NCI-H774 (cell line): ENCODE measurements around the gene POLL.
"Not testable (repeated sequence)": the region's sequence is repeated elsewhere in the genome, so short reads cannot be mapped to it uniquely, and the experiment has no call there.

Experiments used
- DNase-seq: peaks from one replicate; lab custom pipeline; 2025; lab: John Stamatoyannopoulos, UW

The POLL gene

DNA sequence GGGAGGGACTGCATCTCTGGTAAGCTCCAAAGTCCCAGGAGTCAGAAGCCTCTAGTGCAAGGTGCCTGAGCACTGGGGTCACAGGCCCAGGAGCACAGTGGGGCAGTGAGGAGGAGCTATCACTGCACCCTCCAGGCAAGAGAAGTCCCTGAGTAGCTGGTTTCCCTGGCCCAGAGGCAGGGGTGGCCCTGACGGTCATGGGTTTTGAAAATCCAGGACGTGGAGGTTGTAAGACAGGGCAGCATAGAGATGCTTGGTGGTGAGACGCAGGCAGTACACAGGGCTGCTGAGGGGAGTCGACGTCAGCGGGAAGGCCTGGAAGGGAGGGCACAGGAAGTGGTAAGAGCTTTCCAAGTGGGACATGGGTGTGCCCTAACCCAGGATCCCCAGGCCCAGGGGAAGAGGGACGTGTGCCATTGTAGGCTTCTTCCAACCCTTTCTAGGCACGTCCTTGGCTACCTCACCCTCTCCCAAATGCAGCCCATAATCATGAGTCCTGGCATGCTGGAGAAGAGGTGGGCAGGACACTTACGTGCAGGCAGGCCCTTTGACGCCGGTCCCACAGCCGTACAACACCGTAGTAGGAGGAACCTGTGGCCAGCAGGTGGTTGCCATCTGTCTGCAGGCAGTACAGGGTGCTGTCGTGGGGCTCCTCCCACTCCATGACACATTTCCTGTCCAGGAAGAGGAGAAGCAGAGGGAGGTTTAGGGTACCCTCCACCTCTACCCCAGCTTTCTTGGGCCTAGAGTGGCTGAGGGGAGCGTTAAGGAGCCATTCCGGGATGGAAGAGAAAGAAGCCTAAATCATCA lies 23.2 kb upstream of the POLL start:
- DNase-seq: no peak

DNA sequence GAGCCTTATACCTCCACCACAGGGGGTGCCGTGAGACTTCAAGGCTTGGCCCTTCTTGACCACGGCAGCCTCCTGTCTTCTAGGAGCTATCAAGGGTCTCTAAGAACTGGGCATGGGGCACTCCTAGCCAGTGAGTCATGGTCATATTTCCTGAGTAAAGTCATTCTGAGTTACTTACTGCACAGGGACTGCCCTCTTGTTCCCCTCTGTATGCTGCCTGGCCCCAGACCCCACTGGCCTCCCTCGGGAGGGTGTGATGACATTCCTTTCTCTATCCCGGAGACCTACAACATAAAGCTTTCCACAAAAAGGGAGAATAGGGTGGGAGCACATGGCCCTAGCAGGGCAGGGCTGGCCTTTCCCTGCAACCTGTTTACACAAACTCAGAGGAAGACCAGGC lies 21.4 kb upstream of the POLL start:
- no peak for DNase-seq

DNA sequence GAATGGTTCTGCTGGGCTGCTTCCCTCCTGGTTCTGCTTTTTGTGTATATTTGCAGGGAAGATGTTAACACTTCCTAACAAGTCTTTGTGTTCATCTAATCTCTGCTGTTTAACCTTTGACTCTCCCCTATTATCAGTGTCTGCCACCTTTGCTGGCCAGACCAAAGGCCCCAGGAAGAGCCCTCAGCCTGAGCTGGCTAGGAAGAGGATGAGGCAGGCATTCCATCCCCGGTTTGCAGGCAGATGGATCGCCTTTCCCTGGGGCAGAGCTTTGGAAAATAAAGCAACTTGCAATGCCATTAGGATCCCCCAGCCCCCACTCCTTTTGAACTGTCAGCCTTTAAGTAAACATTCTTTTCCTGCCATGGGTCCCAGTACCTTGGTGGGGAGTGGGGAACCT lies 19.1 kb upstream of the POLL start:
- DNase-seq: no peak

DNA sequence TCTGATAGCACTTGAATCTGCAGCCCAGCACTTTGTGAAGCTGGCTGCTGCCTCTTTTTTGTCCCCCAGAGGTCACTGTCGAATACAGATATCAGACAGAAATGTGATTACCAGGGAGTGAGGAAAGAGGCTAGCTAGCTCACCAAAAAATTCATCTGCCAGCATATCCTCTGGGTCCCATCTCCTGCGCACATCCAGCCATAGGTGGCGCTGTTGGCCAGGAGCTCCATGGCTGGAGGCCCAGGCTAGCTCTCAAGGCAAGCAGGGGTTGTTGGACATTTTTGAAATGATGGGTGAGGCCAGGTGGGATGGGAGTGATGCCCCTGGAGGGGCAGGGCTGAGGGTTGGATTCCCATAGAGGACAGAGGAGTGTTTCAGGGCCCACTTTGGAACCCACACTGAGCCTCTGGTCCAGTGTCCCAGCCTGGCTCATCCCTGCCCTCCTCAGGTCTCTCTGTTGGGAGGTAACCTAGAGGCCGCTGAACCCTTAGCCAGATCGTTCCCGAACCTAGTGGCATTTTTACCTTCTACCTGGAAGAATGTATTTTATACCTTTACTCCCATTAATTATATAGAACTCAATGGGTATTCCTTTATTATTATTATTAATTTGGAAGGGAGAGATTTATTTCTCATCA lies 14.8 kb upstream of the POLL start:
- no peak for DNase-seq

DNA sequence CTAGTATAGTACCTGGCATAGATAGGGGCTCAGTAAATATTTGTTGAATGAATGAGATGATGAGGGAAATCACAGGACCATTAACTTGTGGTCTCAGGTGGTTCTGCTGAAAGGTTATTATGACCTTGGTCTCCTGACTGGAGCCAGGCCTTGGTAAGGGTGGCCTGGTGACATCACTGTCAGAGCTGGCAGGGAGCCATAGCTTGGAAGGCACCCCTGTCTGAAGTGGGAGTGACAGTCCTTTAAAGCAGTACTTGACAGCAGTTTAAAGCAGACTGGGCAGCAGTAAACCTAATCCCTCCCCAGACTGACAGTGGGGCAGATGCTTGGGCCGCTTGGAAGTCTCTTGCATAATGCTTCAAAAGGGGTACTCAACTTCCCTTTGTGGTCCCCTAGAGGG lies 13.5 kb upstream of the POLL start:
- DNase-seq: no peak

DNA sequence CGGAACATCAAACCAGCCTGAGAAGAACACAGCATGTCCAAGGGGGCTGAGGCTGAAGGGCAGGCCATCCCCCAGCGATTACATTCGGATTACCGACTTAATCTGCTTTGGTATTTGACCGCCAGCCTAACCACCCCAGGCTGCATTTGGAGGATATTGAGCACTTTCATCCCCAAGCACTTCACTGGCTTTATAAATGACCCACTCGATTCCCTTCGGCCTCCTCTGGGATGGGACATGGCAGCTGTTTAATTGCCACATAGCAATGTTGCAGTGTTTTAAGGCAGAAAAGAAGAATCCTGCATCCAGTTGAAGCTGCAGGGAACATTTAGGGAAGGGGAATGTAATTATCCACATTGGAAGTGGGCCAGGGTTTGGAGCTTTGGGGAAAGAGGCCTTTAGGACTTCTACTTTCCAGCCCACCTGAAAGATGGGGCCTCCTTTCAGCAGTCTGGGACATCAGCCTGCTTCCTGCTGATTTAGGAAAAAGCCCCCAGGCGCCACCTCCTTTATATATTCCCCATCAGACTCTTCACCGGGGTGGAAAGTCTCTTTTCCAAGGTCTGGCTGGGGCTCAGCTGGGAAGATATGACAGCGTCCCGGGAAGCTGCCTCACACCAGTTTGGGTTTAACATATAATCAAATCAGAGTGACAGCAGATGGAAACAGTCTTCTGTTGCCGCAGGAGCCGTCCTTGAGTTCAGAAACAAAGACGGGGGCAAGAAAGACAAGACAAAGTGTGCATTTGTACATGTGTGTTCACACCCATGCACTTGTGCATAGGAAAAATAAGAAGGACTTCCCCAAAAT lies 9.2 kb upstream of the POLL start:
- DNase-seq: no peak

DNA sequence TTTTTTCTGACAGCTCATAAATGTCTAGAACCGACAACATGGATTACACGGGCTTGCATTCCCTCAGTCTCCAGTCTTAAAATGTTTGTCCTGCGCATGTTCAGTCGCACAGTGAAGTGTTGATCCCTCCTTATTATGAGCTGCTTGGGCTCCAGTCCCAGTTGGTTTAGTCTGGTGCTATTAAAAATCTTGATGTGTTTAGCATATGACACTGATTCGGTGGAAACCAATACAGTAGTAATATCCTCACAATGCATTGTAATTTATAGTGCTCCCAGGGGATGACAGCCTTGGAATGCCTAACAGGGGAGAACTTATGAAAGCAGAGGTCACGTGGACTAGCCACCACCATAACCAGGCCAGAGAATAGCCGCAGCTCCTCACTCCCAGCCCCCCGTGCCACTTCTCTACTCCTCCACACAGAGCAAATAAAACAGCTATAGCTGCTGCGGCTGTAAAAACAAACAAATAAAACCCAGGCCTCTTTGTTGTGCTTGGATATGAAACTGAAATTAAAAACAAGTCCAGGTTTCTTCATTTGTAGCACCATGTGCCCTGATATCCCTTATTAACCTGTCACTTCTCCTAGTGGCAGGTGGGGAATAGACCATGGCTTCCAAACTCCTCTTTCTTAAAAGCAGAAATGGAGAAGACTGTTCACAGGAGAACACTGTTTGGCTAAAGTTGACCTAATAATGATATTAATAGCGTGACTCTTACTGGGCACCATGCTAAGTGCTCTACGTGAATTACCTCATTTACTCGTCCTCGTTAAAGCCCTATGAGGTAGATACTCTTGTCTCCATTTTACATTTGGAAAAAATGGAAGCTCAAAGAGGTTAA lies 7.8 kb upstream of the POLL start:
- no peak for DNase-seq

DNA sequence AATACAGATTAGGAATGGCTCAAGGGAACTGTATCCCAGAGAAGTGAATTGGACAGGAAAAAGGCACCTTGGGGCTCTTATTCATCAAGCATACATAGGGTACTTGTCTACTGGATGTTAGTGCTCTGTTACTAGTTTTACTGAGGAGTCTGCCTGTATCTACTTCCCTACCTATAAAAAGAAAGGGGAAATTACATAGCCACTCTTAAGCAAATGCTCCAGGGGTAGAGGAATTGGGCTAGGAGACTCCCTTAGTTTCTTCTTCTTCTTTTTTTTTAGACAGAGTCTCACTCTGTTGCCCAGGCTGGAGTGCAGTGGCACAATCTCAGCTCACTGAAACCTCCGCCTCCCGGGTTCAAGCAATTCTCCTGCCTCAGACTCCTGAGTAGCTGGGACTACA lies 5.3 kb upstream of the POLL start:
- DNase-seq: not testable (repeated sequence)

DNA sequence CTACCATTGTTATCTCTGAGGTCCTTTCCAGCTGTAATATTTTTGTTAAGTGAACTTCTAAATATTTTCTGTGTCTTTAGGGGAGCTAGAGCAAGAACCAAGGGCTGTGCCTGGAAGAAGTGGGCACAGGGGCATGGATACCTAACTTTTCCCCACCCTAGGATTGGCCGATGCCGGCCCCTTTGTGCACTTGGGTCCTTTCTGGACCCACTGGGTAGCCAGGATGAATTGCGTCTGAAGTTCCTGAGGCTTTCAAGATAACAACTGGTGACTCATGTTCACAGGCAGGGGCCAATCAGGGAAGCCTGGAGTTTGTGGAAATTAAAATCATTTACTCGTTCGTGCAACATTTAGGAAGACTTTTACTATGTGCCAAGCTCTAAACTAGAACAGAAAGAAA lies 822 bp upstream of the POLL start:
- DNase-seq: no peak

DNA sequence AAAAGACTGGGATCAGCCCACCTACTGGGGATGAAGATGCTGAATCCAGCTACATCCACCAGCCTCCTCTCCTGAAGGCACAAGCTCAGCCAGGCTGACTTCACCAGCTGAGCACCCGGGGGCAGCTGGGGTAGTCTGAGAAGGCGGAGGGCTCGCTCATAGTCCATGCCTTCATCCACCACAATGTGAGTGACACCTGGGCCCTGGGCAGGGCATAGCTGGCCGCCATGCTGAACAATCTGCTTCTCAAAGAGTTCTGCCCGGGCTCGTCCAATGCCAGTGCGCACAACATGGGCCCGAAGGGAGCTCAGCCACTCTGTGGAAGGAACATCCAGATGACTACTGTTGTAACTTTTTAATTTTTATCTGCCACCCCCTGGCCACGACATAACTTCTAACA lies 2.2 kb downstream of the POLL start:
- no peak for DNase-seq

DNA sequence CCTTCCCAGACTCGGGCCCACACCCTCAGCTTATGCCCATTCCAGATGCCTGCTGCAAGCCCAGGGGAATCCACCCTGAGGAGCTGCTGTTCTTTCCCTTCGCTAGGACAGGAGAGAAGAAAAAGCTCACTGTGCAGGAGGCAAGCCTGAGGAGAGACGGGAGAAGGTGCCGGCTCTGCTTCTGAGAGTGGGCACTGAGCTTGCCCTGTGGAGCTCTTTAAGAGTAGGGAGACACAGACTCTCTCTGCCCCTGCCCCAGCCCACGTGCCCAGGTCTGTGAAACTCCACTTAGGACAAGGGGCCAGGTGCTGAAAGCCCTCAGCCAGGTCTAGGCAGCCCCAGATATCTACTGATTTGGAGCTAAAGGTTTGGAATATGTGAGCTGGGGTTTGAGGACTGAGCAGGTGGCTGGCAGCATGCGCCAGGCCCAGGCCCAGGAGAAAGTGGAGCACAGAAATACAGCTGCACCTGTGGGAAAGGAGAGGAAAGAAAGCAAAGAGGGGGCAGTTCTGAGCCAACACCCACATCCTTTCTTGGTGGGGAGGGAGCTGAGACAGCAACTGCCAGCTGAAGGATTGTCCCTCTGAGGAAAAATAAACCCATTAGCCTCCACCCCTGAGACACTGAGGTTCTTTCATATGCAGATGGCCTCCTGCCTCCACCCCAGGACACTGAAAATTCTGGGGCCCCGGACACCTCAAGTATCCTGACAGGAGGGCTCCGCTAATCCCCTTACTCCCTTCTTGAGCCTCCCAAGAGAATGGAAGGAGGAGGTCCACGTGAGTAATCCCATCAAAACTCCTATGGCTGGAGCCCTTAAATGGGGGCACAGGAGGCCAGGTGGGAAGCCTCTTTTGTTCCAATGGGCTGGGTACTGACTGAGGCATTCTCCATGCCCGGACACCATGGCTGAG lies 7.3 kb downstream of the POLL start:
- DNase-seq: no peak

DNA sequence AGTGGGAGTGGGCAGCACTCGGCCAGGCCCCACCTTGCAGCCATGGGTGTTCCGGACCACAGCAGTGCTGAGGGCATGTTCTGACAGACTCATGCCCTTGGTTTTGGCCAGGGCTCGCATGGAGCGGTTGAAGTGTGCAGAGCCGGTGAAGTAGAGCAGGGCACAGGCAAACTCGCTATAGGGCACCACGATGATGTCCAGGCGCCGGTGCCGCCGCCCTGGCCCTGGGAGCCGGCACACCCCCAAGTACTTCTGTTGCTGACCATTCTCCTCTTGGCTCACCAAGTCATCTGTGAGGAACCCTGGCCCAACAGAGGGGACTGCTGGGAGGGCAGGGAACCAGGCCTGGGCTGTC lies 8.6 kb downstream of the POLL start:
- DNase-seq: no peak

DNA sequence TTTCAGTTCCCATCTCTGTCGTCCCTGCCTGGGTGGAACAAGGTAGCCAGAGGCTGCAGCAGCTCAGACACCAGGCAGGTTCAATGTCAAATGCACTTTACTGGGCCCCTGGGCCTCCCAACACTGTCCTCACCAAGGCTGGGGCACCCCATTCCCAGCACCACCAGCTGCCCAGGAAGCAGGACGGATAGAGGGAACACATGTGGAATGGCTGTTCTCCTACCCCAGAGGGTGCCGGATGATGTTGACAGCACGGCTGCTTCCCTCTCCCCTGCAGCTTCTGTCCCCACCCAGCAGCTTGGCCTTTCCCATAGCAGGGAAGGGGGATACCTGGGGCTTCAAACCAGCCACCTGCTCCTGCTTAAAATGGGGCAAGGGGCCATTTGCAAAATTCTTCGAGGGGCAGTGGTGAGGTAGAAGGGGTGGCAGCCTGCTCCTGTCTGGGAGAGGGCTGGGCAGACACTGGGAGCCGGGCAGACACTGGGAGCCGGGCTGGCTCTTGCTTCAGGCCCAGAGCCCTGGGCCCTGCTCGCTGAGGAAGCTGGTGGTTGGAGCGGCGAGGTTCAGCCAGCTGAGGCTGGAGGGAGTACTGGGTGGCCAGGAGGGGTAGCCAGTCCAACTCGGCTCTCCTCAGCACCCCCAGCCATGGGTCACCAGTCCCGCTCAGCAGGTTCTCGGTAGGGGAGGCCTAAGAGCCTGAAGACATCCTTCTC lies 9.1 kb downstream of the POLL start:
- no peak for DNase-seq

DNA sequence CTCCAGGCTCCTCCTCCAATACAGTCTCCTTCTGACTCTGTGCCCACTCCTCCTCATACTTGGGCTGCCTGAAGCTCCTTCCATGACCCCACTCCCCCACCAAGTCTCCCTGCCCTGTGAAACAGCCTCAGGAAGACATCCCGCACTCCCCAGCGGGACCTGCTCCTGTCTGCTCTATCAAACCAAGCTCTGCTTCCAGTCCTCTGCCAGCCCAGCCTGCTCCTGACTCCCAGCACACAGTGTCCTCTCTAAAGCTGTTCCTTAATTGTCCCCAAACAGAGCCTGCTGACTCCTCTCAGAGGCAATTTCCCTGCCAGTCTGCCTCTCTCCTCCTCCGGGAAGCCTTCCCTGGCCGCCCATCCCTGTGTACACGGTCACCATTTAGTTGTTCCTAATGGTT lies 9.9 kb downstream of the POLL start:
- DNase-seq: no peak

DNA sequence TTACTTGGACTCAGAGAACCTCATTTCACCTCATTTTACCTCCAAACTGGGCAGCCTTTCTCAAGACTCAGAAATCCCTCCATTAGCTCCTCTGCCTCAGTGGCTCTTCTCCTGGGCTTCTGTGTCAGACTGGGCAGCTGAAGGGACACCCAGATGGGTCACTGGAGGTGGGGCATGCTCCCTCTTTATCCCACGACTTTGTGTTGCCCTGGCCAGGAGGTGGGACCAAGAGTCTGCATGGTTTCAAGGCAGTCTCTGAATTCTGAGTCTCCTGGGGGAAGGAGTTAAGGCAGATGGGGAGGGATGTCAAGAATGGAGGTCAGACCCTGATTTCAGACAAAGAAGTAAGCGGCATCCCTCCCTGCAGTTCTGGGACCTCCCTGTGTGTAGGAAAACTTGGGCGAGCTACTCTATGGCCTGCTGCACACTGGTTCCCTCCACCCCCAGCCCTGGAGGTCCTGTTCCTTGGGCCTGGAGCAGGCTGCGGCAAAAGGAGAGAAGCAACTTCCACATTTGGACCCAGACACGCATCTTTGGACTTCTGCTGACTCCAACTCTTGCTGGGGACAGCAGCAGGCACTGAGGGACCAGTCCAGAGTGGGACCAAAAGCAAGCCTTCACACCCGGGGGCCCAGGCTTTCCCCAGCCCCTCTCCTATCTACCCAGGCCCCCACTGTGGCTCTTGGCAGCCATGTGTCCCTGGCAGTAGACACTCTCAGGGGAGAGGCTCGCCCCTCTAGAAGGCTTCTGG lies 10.8 kb downstream of the POLL start:
- DNase-seq: no peak

DNA sequence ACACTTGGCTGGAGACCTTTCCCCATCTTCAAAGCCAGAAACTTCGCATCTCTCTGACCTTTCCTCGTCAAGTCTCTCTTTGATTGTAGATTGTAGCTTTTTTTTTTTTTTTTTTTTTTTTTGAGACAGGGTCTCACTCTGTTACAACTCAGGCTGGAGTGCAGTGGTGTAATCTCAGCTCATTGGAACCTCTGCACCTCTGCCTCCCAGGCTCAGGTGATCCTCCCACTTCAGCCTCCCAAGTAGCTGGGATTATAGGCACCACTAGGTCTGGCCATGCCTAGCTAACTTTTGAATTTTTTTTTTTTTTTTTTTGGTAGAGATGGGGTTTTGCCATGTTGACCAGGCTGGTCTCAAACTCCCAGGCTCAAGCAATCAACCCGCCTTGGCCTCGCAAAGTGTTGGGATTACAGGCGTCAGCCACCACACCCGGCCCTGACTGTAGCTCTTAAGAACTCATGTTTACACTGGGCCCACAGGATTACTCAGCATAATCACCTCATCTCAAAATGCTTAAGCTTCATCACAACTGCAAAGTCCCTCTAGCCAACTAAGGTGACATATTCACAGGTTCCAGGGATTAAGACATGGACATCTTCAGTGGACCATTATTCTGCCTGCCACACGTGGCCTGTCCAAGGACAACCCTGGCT lies 11.7 kb downstream of the POLL start:
- no peak for DNase-seq

DNA sequence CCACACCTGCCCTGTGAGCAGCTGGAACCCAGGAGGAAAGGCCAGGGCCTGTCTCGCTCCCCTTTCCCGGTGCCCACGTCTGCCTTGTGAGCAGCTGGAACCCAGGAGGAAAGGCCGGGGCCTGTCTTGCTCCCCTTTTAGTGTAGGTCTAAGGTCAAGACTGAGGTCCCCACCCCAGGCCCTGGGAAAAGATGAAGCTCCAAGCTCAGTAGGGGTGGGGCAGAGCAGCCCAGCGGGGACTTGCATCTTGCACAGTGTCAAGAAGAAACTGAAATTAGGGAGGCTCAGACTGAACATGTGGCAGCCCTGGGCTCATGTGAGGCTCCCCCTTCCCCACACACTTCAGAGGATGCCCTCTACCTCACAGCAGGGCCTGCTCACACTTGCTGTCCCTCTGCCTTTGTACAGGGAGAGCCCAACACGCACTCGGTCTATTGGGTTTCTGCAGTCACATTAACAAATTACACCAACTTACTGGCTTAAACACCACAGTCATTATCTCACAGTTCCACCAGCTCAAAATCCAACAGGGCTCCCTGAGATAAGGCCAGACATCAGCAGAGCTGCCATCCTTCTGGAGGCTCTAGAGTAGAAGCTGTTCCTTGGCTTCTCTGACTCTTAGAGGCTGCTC lies 12.4 kb downstream of the POLL start:
- DNase-seq: no peak

DNA sequence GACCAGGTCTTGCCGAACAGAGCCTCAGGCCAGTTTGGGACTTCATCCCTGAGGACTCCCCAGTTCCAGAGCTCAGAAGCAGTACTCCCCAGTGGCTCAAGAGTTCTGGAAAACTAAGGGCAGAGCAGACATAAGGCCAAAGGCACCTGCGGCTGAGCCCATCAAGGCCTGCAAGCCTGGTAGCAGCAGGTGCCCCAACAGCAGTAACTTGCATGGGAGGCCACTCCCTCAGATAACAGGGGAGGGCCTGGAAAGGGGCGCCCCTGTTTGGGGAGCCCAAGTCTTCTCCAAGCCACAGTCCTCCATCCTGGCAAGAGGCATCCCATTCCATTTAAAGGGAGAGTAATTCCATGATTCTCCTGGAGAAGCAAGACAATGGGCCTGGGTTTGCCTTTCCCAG lies 13.0 kb downstream of the POLL start:
- no peak for DNase-seq
